GM21423 (cell line): ENCODE results near the gene IER5L.
"Not testable (repeated sequence)": the region's sequence is repeated elsewhere in the genome, so short reads cannot be mapped to it uniquely, and the experiment has no call there.

Experiments used
- ATAC-seq: cut with Tn5 transposase; IDR thresholded peaks from one replicate; pipeline ENCODE4 v1.9.1; 2021; ENCODE audit warnings: mild to moderate bottlenecking, moderate library complexity; ENCODE audit not compliant: unreplicated experiment

IER5L gene

DNA sequence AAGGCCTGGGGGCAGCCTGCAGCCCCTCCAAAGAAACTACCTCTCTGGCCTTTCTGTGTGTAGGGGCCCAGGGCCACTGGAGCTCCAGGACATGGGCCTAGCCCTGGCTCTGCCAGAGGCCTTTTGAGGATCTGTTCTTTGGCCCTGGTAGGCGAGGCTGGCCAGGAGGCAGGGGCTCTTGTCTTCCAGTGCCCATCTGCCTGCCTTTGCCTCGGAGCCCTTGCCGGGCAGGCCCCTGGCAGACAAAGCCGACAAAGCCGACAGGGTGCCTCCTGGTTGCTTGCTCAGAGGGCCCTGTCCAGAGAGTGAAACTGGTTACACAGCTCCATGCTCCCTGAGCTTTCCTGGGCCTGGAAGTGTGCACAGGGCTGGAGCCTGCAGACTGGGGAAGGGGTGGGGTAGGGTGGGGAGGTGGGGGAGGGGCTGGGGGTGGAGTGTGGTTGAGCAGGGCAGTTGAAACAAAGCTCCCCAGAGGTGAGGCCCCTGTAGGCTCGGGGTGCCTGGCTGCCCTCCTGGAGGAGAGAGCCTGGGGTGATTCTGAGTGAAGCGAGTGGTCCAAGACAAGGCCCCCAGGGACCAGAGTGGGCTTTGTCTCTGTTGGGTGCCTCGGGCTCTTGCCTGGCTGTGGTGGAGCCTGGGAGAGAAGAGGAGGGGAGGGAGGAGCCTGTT, 37.5 kb downstream of the IER5L start:
- peak; percentile 7 for ATAC-seq

DNA sequence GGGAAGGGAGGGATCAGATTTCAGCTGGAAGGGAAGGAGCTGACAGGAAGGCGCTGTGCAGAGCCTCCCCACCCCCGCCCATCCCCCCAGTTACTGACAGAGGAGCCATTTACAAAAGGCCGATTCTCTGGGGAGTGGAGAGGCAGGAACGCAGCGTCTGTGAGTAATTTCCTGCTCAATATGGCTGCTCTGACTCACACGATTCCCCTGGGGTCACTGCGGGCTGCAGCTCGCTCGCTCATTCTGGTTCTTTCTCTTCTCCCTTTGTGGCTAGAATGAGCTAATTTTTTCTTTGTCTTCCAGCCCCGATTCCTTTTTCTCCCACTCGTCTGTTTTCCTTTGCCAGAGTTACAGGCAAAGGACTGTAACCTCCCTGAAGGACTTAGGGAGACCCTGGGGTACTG, 38.1 kb downstream of the IER5L start:
- ATAC-seq = peak; percentile 54

DNA sequence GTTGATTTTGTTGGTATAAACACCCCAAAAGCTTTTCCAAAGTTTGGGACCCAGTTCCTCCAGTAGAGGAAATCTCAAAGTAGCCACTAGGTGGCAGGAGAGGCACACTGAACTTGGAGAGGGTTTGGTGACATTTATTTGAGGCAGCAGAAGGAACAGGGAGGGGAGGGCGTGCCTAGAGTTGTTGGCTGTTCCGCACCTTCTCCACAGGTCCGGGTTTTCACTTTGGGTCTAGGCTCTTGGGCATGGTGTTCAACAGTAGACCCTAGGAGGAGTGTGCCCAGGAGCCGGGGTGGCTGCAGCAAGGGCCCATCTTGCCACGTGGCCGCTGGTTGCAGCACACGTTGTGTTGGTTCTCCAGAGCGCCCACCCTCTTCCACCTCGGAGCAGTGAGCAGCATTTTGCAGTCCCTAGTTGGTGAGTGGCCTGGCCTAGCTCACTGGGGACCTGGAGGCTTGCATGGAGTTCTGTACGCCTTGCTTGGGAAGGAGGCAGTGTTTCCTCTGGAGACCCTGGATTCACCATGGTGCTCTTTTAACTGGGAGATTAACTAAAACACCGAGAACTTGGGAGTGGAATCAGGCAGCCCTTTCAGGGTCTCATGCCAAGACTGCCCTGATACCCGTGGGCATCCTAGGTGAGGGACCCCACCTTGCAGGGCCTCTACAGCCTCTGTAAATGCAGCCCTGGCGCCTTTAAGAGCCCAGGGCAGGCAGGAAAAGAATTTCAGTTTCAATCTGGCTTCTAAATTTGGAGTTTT, 38.6 kb downstream of the IER5L start:
- no peak for ATAC-seq

DNA sequence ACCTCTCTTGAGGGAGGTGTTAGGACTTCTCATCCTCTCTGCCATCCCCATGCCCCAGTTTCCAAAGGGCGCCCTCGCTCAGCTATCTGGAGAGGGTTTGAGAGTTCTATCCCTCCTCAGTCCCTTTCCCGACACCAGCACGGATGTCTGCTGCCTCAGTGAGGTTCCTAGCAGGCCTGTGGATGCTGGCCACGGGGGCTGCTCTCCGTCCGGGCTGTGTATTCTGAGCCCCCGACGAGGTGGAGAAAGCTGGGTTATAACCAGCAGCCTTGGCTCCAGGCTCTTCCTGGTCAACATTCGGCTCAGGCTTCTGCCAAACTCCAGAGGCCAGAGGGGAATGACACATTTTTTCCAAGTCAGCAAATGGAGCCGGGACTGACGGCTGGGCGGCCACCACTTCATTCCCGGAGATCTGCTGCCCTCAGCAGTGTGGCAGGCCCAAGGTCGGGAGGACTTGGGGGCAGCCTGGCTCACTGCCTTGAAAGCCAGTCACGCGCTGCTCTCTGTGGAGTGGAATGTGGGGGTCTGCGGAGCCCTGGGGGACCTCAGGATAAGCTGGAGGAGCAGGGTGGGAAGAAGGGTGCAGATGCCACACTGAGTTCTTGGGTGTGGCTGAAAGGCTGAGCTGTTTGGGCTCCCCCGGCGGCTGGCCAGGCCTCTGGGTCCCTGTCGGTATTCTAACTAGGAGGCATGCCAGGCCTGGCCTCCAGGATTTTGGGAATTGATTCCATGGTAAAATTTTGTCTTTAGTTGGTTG, 39.4 kb downstream of the IER5L start:
- ATAC-seq = no peak

DNA sequence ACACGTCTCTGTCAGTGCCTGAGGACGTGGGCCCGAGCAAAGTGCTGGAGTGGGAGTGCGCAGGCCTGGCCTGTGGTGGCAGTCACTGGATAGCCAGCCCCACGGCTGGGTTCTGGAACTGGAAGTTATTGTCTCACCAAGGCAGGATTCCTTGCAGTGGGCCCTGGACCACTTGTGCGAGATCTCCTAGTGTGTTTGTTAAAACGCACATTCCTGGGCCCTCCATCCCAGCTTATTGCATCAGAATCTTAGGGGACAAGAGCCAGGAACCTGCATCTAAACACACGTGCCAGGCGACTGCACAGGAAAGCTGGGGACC, 40.0 kb downstream of the IER5L start:
- no peak for ATAC-seq

DNA sequence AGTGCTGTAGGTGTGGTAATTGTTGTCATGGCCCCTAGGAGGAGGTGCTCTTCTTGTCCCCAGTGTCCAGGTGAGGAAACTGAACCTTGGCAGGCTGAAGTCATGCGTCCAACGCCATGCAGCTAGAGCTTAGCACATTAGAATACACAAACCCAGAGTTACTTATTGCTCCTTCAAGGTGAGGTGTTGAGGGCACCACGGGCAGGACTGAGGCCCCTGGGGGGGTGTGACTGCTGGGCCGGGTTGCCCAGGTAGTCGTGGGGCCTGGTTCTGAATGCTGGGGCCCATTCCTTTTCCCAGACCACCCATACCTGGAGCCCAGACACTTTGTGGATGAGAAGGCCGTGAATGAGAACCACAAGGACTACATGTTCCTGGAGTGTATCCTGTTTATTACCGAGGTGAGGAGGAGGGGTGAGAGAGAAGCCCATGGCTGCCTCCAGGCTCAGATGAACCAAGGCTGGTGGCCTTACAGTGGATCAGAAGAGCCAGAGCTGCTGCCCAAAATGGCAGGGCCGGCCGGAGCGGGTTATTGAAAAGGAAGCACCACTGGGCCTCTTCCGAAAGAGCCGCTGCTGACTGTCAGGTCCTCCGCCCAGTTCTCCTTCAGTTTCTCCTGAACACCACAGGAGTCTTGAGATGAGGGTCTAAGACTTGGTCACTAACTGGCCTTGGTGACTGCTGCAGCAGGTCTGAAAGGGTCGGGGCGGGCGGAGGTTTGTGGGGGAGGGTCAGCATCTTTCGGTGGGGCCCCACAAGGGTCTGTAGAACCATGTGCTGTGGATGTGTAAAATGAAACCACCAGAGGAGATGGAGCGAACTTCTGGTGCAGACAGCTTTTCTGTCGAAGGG, 40.5 kb downstream of the IER5L start:
- ATAC-seq = no peak

DNA sequence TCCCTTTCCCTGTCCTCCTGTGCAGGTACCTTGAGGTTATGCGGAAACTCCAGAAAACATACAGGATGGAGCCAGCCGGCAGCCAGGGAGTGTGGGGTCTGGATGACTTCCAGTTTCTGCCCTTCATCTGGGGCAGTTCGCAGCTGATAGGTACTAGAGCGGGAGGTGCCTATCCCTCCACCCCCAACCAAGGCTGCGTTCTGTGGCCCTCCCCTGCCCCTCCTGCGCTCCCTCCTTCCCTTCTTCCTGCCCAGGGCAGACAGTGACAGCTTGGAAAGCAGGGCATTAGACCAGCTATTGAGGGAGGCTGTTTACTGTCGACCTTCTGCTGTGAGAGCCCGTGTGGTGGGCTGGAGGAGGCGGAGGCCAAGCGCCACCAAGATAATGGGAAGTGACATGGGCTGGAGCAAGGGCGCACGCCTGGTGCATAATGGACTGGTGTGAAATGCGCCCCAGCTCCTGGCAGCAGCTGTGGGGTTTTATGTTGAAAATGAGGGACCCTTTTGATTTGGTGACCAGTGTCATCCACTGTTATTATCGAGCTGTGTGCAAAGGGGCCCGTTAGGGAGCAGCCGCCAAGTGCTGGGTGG, 41.5 kb downstream of the IER5L start:
- ATAC-seq = no peak

DNA sequence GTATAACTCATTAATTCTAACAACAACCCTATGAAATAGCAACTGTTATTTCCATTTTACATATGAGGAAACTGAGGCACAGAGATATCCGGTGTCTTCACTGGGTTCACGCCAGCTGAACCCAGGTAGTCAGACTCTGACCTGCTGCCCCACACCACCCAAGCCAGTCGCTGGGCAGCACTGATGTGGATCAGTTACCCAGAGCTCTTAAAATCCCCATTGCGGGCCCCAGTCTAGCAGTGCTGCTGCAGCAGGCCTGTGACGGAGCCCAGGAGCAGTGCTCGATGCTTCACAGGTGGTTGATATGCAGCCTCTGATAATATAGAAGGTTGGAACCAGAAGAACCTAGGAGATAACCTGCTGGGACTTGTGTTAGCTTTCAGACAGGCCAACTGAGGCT, 42.6 kb downstream of the IER5L start:
- ATAC-seq = no peak

DNA sequence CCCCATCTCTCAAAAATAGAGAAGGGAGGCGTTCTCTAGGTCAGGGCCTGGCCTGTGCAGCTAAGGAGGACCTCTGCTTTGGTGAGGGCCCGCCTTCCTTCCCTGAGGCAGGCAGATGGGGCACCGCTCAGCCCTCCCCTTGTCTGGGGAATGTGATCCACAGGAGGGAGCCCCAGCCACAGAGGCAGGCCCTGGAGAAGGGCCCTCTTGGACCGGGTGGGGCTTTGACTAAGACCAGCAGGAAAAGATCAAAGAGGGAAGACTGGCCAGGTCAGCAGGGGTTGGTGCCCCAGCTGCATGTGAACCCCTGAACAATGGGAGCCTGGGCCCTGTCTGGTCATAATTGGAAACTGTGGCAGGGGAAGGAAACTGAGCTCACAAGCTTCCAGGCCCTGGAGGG, 45.0 kb downstream of the IER5L start:
- no peak for ATAC-seq

DNA sequence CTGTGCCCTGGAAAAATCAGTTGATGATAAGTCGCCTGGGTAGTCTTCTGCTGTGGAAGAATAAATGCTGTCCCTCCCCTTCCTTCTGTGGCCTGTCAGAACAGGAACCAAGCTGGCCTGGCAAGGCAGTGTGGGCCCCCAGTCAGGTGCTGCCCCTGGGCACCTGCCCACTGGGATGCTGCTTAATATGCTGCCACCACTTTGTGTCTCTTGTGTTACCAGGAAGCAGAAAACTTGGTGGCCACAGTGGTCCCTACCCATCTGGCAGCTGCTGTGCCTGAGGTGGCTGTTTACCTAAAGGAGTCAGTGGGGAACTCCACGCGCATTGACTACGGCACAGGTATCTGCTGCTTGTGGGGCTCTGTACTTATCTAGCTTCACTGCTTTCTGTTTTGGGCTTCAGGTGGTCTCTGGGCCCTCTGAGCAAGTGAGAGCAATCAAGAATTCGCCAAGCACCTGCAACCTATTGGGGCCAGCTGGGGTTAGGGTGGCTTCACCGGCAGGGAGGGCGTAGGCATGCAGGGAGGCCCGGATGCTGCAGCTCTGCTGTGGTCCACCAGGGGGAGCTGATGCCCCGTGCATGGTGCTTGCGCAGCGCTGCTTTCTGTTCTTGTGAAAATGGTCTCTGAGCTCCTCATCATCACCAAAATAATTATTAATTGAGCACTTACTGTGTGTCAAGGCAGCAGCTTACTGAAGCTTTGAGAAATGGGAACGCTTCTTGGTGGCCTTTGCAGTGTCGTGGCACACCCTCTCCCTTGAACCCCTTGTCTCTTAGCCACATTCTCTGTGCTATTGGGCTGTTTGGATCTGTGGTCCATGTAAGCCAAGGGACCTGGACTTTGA, 46.5 kb downstream of the IER5L start:
- no peak for ATAC-seq

DNA sequence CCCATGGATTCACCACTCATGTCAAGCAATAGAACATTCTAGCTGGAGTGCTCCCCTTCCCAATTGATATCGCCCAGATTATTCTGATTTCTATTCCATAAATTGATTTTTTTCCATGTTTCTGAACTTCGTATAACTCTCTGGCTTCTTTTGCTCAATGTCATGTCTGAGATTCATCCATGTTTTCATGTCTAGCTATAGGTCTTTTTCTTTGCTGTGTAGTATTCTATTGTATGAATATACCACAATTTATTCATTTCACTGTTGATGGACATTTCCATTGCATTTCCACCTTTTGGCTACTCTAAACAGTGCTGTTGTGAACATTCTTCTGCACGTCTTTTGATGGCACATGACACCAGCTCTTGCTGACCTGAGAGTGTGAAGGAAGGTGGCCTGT, 47.3 kb downstream of the IER5L start:
- no peak for ATAC-seq

DNA sequence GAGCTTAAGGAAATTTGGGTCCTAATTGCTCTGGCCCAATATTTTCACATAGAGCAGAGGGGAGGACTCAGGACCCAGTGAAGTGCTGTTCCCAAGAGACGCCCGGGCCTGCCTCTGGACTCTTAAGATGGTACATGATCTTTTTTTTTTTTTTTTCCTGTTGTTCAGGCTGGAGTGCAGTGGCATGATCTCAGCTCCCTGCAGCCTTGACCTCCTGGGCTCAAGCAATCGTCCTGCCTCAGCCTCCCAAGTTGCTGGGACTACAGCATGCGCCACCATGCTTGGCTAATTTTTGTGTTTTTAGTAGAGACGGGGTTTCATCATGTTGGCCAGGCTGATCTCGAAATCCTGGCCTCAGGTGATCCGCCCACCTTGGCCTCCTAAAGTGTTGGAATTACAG, 47.8 kb downstream of the IER5L start:
- not testable (repeated sequence) for ATAC-seq

DNA sequence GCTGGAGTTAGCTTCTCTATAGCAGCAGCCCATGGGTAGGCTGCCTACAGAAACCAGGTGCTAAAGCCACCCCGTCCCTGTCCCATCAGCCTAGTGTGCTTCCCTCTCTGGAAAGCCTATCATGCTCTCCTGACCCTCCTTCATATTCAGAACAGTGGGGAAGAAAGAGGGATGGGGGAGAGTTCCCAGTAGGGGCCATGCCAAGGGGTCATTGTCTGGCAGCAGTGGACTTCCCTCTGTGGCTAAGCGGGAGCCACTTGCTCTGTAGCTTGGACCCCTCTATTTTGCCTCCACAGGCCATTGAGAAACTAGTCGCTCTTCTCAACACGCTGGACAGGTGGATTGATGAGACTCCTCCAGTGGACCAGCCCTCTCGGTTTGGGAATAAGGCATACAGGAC, 49.4 kb downstream of the IER5L start:
- no peak for ATAC-seq

DNA sequence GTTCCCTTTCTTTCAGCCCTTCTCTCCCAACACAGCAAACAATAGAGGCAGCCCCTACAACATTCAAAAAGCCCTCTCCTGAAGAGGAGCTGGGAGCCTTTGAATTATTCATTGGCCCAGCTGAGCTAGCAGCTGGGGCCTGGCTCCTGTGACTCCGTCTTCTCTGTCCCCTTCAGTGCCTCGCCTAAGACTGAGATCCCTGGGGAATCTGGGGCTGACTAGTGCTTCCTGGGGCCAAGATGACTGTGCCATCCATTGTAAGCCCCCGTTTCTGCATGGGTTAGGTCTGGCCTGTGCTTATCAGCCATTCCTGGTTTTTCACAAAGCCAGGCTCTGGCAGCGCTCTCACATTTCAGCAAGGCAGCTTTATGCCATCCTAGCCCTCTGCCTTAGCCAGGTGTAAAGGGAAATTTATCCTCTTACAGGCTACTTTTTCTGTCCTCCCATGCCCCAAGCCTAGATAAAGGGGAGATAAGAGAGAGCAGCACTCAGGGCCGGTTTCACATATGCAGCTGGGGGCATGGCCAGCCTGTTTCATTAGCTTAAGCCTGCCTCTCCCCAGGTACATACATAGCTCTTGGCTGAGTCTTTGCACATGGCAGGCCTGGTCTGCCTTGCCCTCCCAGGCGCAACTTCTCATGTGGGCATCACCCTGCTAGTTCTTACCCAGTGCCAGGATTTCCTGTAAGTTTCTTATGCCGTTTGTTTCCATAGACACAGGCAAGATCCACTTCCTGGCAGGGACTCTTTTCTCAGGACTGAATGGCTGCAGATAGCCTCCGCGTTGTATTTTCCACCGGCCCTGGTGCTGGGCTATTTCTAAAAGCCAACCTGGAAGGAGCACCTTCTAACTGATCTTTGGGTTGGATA, 51.1 kb downstream of the IER5L start:
- ATAC-seq = no peak
